HepG2 (cell line): ENCODE results near the gene ZKSCAN5. TPM values are rescaled to one million over a fixed set of nuclear protein-coding genes. Genes with fewer than 3 reads are reported as not detected.
A peak's percentile ranks its signal among the peaks of the same experiment; 100 is the strongest.

Experiments used
- ATAC-seq: fragments of 200-7000 bp; cut with Tn5 transposase; 3 replicates; pipeline ENCODE4 v1.9.1; 2020; ENCODE audit warnings: mild to moderate bottlenecking, moderate library complexity
- BruUV-seq: library from RNA; stranded (reverse); fragments of 400-500 nt; replicated peaks from 2 replicates; lab custom pipeline; 2021; lab: Mats Ljungman, UMichigan
- CTCF ChIA-PET: fragments of 300-600 bp; formaldehyde crosslinking; extraction: SDS; loops from one replicate; lab custom pipeline; 2021; ENCODE audit warnings: low total read pairs, inconsistent platforms, low intra/inter-chr PET ratio; lab: Yijun Ruan, JAX
- POLR2A ChIA-PET: fragments of 350-600 bp; sonication (Branson Sonifier 250); formaldehyde crosslinking; loops from one replicate; lab custom pipeline; 2020; ENCODE audit warnings: antibody characterized with exemption, inconsistent platforms; lab: Yijun Ruan, JAX
- DNase-seq: peaks from one replicate; pipeline ENCODE4 v3.0.0-alpha.2; 2015; ENCODE audit warnings: low spot score
- FAIRE-seq: peaks from 3 replicates; lab custom pipeline; 2011; peaks lifted over from hg19 to GRCh38; lab: Jason Lieb, UNC
- H2AFZ ChIP-seq: one replicate; pipeline ENCODE4 v1.6.1; 2011; ENCODE audit warnings: low read length, inconsistent platforms
- H3K27ac ChIP-seq: fragments of 300-600 bp; 3 replicates; pipeline ENCODE4 v1.8.0; 2011; ENCODE audit warnings: mixed run types, mild to moderate bottlenecking, mixed read lengths, low read length, inconsistent platforms; ENCODE audit not compliant: insufficient read depth; ENCODE audit errors: extremely low read length
- H3K27me3 ChIP-seq, 2 experiments: fragments of 200-600 bp in 1 of 2; 2 replicates in 1 of 2; 3 replicates in 1 of 2; pipeline versions ENCODE4 v1.6.0 to v1.8.0; 2011; ENCODE audit warnings: low read length in 2 of 2, mild to moderate bottlenecking in 2 of 2, moderate library complexity in 2 of 2, inconsistent platforms in 1 of 2; ENCODE audit not compliant: insufficient read depth in 2 of 2, control insufficient read depth in 1 of 2
- H3K36me3 ChIP-seq, 2 experiments: fragments of 200-600 bp in 1 of 2; replicated peaks in 1 of 2; 2 replicates in 1 of 2; 3 replicates in 1 of 2; pipeline versions ENCODE4 v1.5.1 to v1.8.0; 2011; ENCODE audit warnings: low read length in 2 of 2, inconsistent platforms in 1 of 2; ENCODE audit not compliant: insufficient read depth in 2 of 2, control insufficient read depth in 1 of 2
- H3K4me1 ChIP-seq: 2 replicates; pipeline ENCODE4 v1.5.1; 2012; ENCODE audit warnings: low read length, inconsistent platforms; ENCODE audit not compliant: insufficient read depth
- H3K4me2 ChIP-seq: 2 replicates; pipeline ENCODE4 v1.6.0; 2011; ENCODE audit warnings: low read depth, low read length, inconsistent platforms
- H3K4me3 ChIP-seq, 3 experiments: fragments of 200-600 bp in 1 of 3; sonication (generic), shearing (Covaris generic) in 1 of 3; replicated peaks in 1 of 3; 2 replicates each; pipeline ENCODE4 v1.5.1; 2011 to 2016; ENCODE audit warnings: low read length in 3 of 3, inconsistent platforms in 2 of 3, low read depth in 2 of 3, mild to moderate bottlenecking in 2 of 3, control low read depth in 1 of 3, mixed read lengths in 1 of 3; ENCODE audit not compliant: insufficient read depth in 1 of 3
- H3K79me2 ChIP-seq: one replicate; pipeline ENCODE4 v1.6.1; 2011; ENCODE audit warnings: low read length, inconsistent platforms; ENCODE audit not compliant: insufficient read depth
- H3K9ac ChIP-seq: 2 replicates; pipeline ENCODE4 v1.6.0; 2011; ENCODE audit warnings: mild to moderate bottlenecking, low read depth, low read length, inconsistent platforms; ENCODE audit not compliant: insufficient read depth
- H3K9me3 ChIP-seq: 2 replicates; pipeline ENCODE4 v1.5.1; 2012; ENCODE audit warnings: mild to moderate bottlenecking, low read length
- H4K20me1 ChIP-seq: 2 replicates; pipeline ENCODE4 v1.6.0; 2011; ENCODE audit warnings: inconsistent platforms, mild to moderate bottlenecking, low read length, moderate library complexity; ENCODE audit not compliant: insufficient read depth
- ELF4 ChIP-seq: sonication (generic); formaldehyde crosslinking; IDR thresholded peaks from 2 replicates; pipeline ENCODE4 v1.5.0; 2020; ENCODE audit warnings: missing genetic modification reagents, mild to moderate bottlenecking, moderate library complexity, borderline replicate concordance
- FOXO1 ChIP-seq: sonication (generic); formaldehyde crosslinking; IDR thresholded peaks from 2 replicates; pipeline ENCODE4 v1.4.0; 2020; ENCODE audit warnings: missing genetic modification reagents
- MED1 ChIP-seq: sonication (generic); formaldehyde crosslinking; IDR thresholded peaks from 2 replicates; pipeline ENCODE4 v1.4.0; 2020; ENCODE audit warnings: missing genetic modification reagents
- SPEN ChIP-seq: sonication (generic); formaldehyde crosslinking; IDR thresholded peaks from 2 replicates; pipeline ENCODE4 v1.5.1; 2020; ENCODE audit warnings: low read depth, mild to moderate bottlenecking, missing genetic modification reagents
- TCF7 ChIP-seq: sonication (generic); IDR thresholded peaks from 2 replicates; pipeline ENCODE4 v1.6.1; 2016; ENCODE audit warnings: antibody characterized with exemption, low read depth
- TEAD3 ChIP-seq: optimal IDR thresholded peaks from 2 replicates; pipeline ENCODE3; 2016; ENCODE audit warnings: borderline replicate concordance
- ZBTB38 ChIP-seq: sonication (generic); formaldehyde crosslinking; IDR thresholded peaks from 2 replicates; pipeline ENCODE4 v1.5.1; 2020; ENCODE audit warnings: mild to moderate bottlenecking, missing genetic modification reagents
- ZFP62 ChIP-seq: sonication (generic); formaldehyde crosslinking; IDR thresholded peaks from 2 replicates; pipeline ENCODE4 v1.4.0; 2020; ENCODE audit warnings: missing genetic modification reagents
- ZFY ChIP-seq: sonication (generic); formaldehyde crosslinking; IDR thresholded peaks from 2 replicates; pipeline ENCODE4 v1.4.0; 2020; ENCODE audit warnings: missing genetic modification reagents
- ZNF543 ChIP-seq: sonication (generic); formaldehyde crosslinking; IDR thresholded peaks from 2 replicates; pipeline ENCODE4 v1.4.0; 2020; ENCODE audit warnings: mild to moderate bottlenecking, missing genetic modification reagents
- ZNF558 ChIP-seq: sonication (generic); formaldehyde crosslinking; IDR thresholded peaks from 2 replicates; pipeline ENCODE4 v1.9.0; 2022; ENCODE audit warnings: mild to moderate bottlenecking, missing genetic modification reagents, borderline replicate concordance
- ZNF564 ChIP-seq: sonication (generic); formaldehyde crosslinking; IDR thresholded peaks from 2 replicates; pipeline ENCODE4 v1.8.1; 2023; ENCODE audit warnings: mild to moderate bottlenecking, missing genetic modification reagents
- WGBS: methylation state at CpG from one replicate; pipeline ENCODE4 v1.1.6; 2017; ENCODE audit warnings: low lambda C conversion rate; 5-methylcytosine and 5-hydroxymethylcytosine counted together
- in situ Hi-C: cut with HindIII; loops from 2 replicates; pipeline ENCODE4 v1.10.0; 2017; ENCODE audit warnings: low pct_unique_long_range_greater_than_20kb; ENCODE audit not compliant: extremely low pct_ligation_motif_present
- intact Hi-C: fragments of 100-400 bp; cut with micrococcal nuclease; formaldehyde crosslinking; loops from one replicate; pipeline ENCODE4 v1.10.0; 2022; ENCODE audit not compliant: unreplicated experiment
- polyA plus RNA-seq, 8 experiments: library from polyadenylated mRNA; depleted of rRNA in 3 of 8; stranded (reverse) in 7 of 8; unstranded in 1 of 8; fragments of >200 nt; fragmentation: Illumina TruSeq in 4 of 8; extraction: Trizol in 4 of 8; gene quantifications; 2 replicates each; pipeline versions ENCODE4 v1.2.1 to v1.2.3, GENCODE V29; 2011 to 2016; ENCODE audit warnings: low read depth in 4 of 8, missing spikeins in 1 of 8, mixed read lengths in 1 of 8; ENCODE audit not compliant: insufficient read depth in 1 of 8
- total RNA-seq, 5 experiments: library from RNA; depleted of rRNA; stranded (reverse); fragments of >200 nt; fragmentation: Illumina TruSeq; extraction: Trizol; gene quantifications; 2 replicates each; pipeline ENCODE4 v1.2.3, GENCODE V29; 2016; ENCODE audit warnings: low read depth in 1 of 5
- TF ChIP-seq, protein P1 (sequence below): fragments of 450-650 bp; IDR thresholded peaks from 2 replicates; pipeline ENCODE4 v1.6.1; 2016
- TF ChIP-seq, protein P2 (sequence below): sonication (generic); formaldehyde crosslinking; IDR thresholded peaks from 2 replicates; pipeline ENCODE4 v1.5.1; 2020; ENCODE audit warnings: missing genetic modification reagents, mild to moderate bottlenecking, borderline replicate concordance
- TF ChIP-seq, protein P3 (sequence below): sonication (generic); formaldehyde crosslinking; IDR thresholded peaks from 2 replicates; pipeline ENCODE4 v1.5.0; 2020; ENCODE audit warnings: mild to moderate bottlenecking, missing genetic modification reagents, moderate library complexity
- TF ChIP-seq, protein P4 (sequence below): sonication (generic); formaldehyde crosslinking; IDR thresholded peaks from 2 replicates; pipeline ENCODE4 v1.4.0; 2020; ENCODE audit warnings: missing genetic modification reagents

Gene ZKSCAN5
- total and polyA plus RNA-seq, 2 of the 13 experiments (the other 11 are each of a cell fraction or from before 2014, with no cell fraction given): 5.5 to 11.7 TPM

DNA sequence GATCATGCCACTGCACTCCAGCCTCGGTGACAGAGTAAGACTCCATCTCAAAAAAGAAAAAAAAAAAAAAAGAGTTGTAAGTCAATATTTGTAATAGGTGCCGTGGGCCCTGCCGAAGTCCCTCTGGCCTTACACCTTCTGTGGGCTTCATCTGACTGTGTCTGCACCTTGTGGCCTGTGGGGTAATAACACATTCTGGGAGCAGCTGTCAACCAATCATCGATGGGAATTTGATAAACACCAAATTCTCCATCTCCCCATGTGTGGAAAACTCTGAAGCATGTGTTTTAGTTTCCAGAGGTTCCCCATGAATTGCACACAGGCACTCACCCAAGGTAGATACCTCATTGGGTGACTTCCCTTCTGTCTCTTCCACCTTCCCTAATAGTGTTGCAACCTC is 15.2 kb upstream of the ZKSCAN5 start:
- H2AFZ ChIP-seq: no peak overlapping the region
- BruUV-seq: no TSS peak
- POLR2A ChIA-PET: interaction anchor here (0.7 to 2.4 kb wide), 3 partner anchors 11 to 1763 kb away, joined by 4 to 8 read pairs (median 4); partner anchors contain the start of genes ZKSCAN5 and ZNF394
- H3K36me3 ChIP-seq: peaks cover 8 to 25% of the 10 kb centered on the region in 2 experiments
- intact Hi-C loops (no loop called here), in situ Hi-C loops (no loop called here)
- peak; percentile 78 for FAIRE-seq
- no peak overlapping the region for H3K4me2 ChIP-seq
- H3K9me3 ChIP-seq: no peaks in the 10 kb centered on the region
- no peak overlapping the region for H3K4me3 ChIP-seq
- no peak overlapping the region for H3K27ac ChIP-seq
- no peaks in the 10 kb centered on the region for H3K79me2 ChIP-seq
- CTCF ChIA-PET: no interaction called here
- ATAC-seq: peak; percentile 90
- TF ChIP-seq ZNF543 (CRISPR knock-in tag) (no peak), FOXO1 (no peak), ZNF564 (CRISPR knock-in tag) (no peak), ZNF558 (CRISPR knock-in tag) (no peak), TCF7 (no peak), ELF4 (no peak), MED1 (CRISPR knock-in tag) (no peak), SPEN (CRISPR knock-in tag) (no peak), ZFP62 (no peak), TEAD3 (CRISPR knock-in tag) (peak; percentile 54), ZFY (CRISPR knock-in tag) (0 out of 2 replicates have a peak, but pooled peaks have one; percentile 23), ZBTB38 (CRISPR knock-in tag) (no peak)
- TF ChIP-seq, protein P1, sequence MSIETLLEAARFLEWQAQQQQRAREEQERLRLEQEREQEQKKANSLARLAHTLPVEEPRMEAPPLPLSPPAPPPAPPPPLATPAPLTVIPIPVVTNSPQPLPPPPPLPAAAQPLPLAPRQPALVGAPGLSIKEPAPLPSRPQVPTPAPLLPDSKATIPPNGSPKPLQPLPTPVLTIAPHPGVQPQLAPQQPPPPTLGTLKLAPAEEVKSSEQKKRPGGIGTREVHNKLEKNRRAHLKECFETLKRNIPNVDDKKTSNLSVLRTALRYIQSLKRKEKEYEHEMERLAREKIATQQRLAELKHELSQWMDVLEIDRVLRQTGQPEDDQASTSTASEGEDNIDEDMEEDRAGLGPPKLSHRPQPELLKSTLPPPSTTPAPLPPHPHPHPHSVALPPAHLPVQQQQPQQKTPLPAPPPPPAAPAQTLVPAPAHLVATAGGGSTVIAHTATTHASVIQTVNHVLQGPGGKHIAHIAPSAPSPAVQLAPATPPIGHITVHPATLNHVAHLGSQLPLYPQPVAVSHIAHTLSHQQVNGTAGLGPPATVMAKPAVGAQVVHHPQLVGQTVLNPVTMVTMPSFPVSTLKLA: peak; percentile 82
- TF ChIP-seq, protein P2, sequence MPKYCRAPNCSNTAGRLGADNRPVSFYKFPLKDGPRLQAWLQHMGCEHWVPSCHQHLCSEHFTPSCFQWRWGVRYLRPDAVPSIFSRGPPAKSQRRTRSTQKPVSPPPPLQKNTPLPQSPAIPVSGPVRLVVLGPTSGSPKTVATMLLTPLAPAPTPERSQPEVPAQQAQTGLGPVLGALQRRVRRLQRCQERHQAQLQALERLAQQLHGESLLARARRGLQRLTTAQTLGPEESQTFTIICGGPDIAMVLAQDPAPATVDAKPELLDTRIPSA: no peak
- TF ChIP-seq, protein P3, sequence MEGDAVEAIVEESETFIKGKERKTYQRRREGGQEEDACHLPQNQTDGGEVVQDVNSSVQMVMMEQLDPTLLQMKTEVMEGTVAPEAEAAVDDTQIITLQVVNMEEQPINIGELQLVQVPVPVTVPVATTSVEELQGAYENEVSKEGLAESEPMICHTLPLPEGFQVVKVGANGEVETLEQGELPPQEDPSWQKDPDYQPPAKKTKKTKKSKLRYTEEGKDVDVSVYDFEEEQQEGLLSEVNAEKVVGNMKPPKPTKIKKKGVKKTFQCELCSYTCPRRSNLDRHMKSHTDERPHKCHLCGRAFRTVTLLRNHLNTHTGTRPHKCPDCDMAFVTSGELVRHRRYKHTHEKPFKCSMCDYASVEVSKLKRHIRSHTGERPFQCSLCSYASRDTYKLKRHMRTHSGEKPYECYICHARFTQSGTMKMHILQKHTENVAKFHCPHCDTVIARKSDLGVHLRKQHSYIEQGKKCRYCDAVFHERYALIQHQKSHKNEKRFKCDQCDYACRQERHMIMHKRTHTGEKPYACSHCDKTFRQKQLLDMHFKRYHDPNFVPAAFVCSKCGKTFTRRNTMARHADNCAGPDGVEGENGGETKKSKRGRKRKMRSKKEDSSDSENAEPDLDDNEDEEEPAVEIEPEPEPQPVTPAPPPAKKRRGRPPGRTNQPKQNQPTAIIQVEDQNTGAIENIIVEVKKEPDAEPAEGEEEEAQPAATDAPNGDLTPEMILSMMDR (CRISPR knock-in tag): peak; percentile 25; the same call in 1 of the 2 replicates
- TF ChIP-seq, protein P4, sequence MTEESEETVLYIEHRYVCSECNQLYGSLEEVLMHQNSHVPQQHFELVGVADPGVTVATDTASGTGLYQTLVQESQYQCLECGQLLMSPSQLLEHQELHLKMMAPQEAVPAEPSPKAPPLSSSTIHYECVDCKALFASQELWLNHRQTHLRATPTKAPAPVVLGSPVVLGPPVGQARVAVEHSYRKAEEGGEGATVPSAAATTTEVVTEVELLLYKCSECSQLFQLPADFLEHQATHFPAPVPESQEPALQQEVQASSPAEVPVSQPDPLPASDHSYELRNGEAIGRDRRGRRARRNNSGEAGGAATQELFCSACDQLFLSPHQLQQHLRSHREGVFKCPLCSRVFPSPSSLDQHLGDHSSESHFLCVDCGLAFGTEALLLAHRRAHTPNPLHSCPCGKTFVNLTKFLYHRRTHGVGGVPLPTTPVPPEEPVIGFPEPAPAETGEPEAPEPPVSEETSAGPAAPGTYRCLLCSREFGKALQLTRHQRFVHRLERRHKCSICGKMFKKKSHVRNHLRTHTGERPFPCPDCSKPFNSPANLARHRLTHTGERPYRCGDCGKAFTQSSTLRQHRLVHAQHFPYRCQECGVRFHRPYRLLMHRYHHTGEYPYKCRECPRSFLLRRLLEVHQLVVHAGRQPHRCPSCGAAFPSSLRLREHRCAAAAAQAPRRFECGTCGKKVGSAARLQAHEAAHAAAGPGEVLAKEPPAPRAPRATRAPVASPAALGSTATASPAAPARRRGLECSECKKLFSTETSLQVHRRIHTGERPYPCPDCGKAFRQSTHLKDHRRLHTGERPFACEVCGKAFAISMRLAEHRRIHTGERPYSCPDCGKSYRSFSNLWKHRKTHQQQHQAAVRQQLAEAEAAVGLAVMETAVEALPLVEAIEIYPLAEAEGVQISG (CRISPR knock-in tag): peak; percentile 64; the same call in 1 of the 2 replicates
- H3K9ac ChIP-seq: no peak overlapping the region
- H3K27me3 ChIP-seq: no peaks in the 10 kb centered on the region
- peak; percentile 60 for DNase-seq
- peaks cover 9% of the 10 kb centered on the region for H3K4me1 ChIP-seq
- 29% methylated on average over 4 of the region's 4 CpGs for WGBS
- no peaks in the 10 kb centered on the region for H4K20me1 ChIP-seq
